Stimulated activated CD8-positive, alpha-beta memory T cell treated with anti-CD3 and anti-CD28 coated beads, Interleukin-4, amount 100 ng/mL, for 48 hours (primary cell): ENCODE data around the gene RXFP4.

Experiments
- DNase-seq: peaks from one replicate; pipeline ENCODE4 v3.0.0-alpha.2; 2020

The RXFP4 gene

DNA sequence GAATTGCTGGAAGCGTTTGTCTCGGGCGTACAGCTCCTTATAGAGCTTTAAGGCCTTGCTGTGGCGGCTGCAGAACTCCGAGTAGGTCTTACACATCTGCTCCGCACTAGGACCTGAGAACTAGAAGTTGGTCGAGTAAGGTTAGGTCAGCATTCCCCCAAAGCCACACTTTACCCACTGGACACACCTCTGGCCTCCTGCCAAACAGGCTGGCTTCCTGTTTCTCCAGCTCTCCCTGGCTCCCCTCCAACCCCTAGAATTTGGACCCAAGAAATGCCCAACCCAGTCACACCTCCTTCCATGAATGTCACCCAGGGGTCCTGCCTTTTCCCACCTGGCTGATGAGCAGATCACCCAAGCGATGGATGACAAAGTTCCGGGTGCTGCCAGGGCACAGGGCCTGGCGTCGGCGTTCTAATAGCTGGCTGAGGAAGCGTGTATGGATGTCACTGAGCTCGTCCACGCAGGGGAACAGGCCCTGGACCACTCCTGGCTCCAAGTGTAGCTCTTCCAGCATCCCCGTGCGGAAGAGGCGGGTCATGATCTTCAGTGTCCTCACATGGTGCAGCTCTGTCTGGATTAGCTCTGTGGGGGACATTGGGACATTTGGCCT lies 21.3 kb downstream of the RXFP4 start:
- DNase-seq = no peak

DNA sequence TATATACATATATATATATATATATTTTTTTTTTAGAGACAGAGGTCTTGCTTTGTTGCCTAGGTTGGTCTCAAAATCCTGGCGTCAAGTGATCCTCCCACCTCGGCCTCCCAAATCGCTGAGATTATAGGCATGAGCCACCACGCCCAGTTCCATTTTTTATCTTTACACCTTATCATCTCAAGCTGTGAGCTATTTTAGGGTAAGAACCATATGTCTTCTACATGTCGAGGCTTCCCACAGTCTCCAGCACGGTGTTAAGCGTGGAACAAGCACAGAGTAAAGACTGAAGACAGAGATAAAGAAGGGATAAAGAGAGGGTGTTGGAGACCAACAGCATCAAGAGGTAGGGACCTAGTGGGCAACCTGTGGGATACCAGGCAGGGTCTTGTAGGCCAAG lies 22.8 kb downstream of the RXFP4 start:
- DNase-seq = no peak

DNA sequence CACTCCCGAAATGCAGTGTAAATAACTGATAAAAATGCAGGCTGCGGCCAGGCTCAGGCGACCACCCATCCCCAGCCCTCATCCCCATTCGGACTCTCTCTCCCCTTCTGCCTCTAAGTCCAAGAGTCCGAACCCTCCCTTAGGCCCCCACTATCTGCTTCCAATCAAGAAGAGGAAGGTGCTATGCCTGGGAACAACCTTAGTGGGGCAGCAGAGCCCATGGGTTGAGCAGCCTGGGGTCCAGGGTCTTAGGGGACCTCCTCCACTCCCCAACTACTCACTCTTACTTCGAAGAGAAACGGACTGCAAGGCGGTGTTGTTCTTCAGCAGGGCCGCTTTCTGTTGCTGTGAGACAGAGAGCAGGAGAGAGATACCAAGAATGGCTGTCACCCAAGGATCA lies 24.7 kb downstream of the RXFP4 start:
- DNase-seq = no peak

DNA sequence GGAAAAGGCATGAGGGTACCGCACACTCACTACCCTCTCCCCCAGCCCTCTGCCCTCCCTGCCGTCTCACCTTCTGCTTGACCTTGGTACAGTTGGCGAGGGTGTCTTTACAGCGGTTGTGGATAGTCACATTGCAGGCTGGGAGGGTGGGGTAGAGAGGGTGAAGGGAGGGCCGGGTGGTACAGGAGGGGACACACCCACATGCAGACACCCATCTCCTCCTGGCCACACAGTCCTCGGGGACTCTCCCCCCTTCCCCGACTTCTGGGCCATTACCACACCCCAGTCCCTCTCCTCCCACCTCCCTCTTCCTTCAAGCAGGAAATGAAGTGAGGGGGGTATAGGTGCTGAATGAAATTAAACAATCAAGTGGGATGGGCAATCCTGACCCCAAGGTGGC lies 25.3 kb downstream of the RXFP4 start:
- no peak for DNase-seq

DNA sequence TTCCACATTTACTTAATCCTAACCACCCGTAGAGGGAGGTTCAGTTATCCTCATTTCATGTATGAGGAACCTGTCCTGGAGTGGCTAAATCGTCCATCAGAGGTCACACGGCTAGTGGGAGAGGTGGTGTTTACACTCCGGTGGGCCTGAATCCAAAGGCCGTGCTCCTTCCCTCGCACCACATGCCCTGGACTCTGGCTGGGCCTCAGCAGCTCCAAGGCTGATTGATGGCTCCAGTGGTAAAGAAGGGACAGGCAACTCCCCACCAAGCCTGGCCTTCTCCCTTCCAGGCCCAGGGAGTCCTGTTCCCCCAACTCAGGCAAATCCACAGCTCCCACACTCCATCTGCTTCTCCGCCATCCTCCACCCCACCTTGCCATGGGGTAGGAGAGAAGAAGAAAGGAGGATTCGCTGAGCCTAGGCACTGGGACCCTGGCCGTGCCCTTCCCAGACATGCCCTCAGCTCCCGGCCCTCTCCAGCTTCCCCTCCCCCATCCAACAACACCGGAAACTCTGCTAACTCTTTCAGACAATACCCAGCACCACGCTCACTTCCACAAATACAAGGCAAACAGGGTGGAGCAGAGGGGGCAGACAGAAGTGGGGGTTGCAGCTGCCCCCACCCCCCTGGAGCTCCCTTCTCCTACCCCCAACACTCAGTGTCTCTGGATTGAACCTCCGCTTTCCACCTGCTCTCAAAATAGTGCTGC lies 26.1 kb downstream of the RXFP4 start:
- no peak for DNase-seq

DNA sequence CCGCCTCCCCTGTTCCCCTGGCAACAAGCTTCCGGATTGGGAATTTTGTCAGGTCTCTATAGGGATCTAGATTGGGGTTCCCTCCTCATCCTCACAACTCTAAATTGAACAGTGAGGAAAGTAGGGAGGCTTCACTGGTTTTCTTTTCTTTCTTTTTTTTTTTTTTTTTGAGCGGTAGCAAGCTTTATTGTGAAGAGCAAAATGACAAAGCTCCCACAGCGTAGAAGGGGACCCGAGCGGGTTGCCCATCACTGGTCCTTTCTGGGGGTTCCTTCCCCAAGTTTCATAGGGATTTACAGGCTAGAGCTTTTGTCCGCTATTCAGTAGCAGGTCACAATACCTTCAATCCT lies 26.6 kb downstream of the RXFP4 start:
- DNase-seq = no peak

DNA sequence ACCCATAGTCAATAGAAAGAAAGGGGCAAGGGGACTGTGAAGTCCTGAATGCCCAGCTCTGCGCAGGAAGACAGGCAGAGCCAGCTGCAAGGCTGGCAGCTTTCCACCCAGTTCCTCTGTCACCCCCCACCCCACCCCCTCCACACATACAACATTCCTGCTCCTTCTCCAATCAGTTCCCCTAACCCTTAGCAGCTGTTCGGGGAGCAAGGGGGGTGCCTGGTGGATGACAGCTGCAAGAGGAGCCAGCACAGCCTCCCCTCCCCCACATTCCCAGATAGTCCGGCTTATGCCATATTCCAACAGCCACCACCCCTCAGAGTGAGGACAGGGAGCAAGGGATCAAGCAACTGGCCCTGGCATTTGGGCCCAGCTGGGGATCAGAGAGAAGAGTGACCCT lies 27.2 kb downstream of the RXFP4 start:
- no peak for DNase-seq

DNA sequence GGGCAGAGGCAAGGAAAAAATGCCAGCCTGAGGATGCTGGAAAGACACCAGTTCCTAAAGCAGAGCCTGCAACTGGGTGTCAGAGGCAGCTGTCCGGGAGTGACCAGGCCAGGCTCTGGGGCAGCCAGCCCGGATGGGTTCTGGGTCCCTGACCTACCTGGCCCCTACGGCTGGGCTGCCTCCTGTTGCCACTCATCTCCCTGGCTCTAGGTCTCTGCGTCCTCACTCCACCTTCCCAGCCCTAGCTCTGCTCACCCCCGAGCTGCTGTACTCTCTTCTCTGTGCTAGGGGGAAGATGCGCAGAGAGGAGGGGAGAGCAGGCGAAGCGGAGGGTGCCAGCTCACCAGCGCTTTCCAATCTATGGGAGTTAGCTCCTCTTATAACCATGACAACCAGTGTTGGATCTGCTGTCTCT lies 27.9 kb downstream of the RXFP4 start:
- DNase-seq = no peak

DNA sequence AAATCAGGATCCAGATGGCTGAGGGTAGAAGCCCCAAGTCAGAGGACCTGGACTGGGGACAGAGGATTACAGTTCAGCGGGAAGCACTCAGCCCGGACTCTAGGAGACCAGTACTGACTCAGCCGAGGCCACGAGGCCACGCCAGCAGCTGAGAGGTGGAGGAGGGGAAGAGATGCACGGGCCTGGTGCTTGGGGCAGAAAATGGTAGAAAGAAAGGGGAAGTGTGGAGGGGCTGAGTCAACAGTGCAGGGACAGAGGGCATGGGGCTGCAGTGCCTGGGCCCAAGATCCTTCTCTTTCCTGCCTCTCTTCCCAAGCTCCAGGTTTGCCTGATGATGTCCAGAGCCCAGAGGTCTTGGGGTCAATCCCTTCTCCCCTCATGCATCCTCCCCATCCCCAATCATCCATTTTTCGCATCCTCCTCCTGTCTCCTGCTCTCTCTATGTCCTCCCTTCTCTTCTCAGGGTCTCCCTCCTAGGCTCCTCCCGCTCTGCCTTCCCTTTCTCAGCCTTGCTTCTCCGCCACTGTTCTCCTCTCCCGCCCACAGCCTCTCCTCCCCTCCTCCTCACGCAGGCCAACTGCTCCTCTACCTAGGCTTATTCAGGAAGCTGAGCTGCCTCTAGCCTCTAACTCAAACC lies 29.2 kb downstream of the RXFP4 start:
- peak; percentile 55 for DNase-seq

DNA sequence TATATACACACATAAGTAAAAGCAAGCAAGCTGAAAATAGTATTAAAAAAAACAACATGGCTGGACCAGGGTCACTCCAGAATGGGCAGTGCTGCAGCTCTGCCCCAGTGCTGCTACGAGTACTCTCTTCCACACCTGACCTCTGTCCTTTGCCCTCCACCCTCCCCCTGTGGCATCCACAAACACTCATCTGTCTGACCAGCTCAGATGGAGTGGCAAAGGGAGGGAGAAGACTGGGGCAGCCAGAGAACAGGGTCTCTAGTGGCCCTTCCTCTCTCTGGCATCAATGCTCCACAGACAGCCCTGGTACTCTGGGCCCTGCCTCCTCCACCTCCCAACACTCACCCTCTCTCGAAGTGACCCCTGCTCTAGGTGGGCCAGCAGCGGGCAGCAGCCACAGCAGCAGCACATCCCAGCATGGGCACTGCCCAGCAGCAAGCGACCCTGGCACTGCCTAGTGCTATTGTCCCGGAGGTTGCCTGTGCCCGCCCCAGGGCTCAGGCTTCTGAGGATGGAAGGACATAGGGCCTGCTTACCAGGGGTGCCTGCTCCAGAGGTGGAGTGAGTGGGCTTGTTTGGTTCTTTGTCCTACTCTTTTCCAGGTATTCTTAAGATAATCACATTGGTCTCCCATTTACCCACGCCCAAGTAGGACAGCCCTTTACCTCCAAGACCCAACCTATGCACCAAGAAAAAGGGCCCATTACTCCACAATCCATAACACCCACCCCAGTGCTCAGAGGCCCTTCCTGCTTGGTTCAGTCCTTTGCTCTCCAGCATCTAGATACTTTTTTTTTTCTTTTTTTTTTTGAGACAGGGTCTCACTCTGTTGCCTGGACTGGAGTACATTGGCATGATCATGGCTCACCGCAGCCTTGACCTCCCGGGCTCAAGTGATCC lies 30.7 kb downstream of the RXFP4 start:
- no peak for DNase-seq

DNA sequence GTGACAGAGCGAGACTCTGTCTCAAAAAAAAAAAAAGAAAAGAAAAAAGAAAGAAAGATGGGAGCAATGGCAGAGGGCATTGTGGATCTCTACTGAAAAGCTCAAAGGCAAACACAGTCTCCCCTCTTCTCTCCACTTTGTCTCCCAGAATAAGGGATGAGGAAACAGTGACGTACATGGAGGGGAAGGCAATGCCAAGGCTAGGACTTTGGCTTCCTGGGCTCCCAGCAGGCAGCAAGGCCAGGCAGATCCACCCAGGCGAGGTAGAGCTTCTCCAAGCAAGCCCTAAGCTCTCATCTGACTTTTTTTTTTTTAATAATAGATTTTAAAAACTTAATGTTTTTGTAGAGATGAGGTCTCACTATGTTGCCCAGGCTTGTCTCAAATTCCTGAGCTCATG lies 32.3 kb downstream of the RXFP4 start:
- DNase-seq = no peak

DNA sequence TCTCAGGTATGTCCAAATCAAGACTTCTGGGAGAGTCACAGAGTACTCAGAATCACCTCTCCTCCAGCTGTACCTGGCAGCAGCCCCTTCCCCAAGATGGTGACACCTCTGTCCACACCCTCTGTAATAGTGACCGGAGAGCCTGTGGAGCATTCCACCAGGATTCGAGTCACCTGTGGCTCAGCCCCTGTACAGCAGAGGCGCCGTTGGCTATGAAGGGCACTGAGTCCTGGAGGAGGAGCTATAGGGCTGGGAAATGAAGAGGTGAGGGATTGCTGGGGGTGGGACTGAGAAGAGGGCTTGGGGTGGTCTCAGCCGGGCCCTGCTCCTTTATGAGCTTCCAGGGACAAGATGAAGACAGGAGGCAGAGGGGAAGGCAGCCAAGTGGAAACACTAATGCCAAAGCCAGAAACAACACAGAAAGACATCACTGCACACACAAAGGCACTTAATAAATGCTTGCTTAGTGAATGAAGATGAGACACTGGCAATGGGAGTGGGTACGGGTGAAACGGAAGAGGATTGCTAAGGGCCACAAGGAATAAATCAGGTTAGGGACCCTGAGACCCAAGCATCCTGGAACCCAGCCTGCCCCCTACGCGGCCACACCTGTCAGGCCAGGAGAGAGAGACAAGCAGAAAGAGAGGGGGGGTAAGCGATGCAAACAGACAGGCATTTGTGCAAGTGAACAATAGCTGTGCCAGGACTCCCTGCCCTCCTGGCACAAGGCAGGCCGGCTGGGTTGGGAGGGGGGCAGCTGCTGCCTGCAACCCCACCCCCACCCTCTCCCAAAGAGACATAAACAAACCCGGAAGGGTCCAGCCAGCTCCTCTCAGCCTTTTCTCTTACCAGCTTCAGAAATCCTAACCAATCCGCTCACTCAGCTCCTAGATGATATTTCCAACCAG lies 33.0 kb downstream of the RXFP4 start:
- DNase-seq = no peak

DNA sequence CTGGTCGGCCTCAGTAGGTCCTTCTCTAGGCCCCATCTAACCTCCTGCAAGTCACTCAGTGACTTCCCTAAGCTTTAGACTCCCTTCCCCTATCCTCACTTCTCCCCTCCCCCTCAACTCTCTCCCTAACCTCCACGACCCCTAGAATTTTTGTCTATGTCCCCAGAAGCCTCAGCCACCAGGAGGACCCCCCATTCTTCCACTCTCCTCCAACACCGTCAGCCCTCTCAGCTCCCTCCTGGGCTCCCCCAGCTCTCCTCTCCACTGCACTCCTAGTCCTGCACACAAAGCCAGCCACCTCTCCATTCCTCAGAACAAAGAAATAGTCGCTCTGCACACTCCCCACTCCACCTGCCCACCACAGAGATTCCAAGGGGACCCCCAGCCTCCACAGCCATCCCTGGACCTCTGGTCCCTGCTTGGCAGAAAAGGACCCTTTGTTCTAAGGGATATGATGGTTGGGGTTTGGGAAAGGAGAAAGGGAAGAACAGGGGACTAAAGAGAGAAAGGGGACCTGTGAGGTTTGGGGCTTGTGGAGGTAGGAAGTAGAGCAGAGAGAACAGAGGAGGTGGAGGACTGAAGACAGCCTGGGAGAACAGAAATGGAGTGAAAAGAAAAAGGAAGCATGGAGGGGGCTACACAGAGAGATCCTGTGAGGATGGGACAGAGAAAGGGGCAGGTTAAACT lies 34.1 kb downstream of the RXFP4 start:
- DNase-seq = no peak

DNA sequence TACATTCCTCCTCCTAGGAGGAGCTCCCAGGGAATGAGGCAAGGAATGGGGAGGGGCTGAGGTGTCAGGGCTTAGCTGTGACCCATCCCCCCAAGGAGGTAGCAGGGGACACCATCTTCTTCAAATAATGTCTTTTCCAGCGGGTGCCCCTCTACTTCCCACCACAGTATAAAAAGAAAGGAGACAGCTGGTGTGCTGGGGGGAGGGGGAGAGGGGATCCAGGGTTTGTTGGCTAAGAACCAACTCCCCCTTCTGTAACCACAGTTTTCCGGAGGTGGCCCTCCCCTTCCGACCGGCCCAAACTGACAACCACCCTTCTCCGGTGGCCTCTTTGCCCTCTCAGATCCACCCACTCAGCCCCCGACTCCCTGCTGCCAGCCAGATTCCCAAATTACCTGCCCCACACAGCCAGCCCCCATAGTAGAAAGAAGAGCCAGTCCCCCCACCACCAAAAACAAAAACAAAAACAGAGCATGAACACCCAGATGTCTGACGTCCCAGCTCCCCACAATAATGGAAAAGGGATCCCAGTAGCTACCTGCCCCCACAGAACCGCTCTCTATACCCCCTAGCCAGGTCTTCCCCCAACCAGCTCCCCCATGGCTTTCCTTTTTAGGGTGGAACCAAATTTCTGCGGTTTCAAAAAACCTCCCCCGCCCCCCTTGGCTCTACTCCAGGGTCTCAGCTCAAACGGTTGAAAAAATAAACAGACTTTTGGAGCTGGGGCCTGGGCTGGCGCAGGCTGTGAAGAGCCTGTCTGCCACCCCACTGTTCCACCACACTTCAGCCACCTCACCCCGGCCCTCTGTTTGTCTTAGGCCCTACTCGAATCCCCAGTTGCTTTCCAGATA lies 34.8 kb downstream of the RXFP4 start:
- DNase-seq = peak; percentile 76

DNA sequence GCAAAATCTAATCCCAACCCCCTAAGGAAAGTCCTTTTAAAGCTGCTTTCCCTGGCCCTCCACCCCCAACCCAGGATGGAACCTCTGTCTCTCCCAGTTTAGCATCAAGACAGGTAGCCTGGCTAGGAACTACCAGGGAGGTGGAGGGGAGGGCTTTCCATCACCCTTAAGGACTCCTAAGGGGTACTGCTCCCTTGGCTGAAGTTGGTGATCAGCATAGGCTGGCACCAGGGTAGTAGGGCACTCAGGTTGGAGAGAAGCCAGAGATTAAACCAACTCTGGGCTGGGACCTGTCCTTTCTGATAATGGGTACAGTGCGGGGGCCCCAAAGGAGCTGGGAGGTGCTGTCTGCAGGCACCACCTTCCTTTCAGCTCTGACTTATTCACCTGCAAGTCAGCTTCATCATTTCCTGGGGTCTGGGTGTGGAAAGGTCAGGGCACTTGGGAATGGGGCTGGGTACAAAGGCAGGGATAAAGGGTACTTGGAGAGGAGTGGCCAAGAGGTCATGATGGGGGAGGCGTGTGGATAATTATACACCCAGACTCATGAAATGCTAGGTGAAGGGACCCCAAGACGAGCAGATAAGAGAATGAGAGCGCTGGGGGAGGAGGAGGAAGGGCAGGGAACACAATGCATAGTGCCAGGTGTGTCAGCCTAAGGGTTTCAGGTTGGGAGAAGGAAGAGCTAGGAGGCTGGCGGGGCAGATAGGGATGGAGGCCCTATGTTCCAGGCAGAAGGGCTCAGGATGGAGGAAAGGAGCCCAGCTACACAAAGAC lies 35.7 kb downstream of the RXFP4 start:
- peak; percentile 47 for DNase-seq

DNA sequence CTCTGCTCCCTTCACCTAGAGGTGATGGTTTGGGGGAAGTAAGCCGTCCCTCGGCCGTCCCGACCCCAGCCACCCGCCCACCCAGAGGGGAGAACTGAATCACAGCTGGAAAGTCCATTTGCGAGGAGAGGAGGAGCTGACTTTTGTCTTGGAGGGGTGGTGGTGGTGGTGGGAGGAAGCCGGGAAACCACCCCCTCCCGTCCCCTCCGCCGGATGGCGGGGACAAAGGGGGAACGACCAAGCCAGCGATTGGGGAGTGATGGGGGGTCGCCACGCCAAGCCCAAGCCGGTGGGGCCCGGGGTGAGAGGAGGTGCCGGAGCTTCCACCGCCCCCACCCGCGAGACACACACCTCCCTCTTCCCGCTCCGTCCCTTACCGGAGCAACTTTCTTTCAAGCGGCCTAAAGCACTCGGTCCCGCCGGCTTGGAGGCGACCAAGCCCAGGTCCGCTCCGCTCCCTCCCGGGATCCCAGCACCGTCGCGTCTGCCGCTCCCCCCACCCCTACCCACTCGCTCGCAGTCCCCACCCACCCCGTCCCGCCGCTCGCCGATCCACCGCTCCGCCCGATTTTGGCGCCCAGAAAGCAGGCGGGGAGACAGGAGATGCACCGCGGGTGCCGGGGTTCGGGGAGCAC lies 36.4 kb downstream of the RXFP4 start:
- DNase-seq = peak; percentile 85

DNA sequence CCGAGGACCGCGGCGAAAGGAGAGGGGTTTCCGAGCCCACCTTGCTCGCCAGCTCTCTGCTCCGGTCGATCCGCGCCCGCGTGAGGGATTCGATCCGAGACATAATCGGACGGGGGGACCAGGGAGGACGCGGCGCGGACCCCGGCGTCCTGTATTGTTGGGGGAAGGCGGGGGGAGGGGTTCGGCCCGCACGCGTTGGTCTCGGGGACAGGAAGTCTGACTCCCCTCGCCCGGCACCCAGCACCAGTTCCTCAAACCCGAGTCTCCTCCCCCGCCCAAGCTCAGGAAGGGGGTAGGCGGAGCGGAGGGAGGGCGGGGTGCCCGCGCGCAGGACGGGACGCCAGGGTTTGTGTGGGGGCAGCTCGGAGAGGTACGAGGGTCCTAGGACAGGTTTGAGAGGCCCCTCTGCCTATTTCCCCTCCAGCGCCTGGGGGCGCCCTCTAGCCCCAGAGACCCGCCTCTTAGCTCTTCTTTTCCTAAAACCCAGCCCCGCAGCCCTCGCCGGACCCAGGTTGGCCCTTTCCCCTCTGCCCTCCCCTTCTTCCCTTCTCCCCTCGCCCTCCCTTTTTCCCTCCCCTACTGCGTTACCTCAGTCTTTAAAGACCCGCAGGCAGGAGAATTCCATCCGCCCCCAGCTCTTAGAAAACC lies 37.0 kb downstream of the RXFP4 start, which contains the start of gene ARHGEF2:
Gene ARHGEF2 (minus strand): TSS at position 223 of the 648 bp plus-strand sequence. CDS start 120 bp downstream, at position 103.
- DNase-seq = peak; percentile 90

DNA sequence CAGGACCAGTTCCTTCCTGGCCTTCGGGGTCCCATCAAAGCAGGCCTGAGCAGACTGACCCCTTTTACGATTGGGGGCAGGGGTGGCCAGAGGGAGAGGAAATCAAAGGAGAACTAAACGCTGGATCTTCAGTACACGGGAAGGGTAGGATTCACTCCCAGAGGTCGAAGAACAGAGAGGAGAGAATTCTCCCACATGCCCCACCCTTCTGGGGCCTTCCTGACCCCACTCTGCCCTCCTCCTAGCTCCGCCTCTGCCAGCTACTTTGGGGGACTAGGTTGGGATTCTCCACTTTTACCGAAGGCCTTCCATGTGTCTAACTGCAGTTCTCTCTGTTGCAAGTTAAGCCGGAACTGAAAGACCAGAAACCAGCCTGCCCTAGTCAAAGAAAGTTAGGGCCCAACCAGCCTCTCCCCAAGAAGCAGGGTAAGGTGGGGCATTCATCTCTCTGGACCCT lies 37.6 kb downstream of the RXFP4 start:
- DNase-seq = peak; percentile 48
